ENCODE measurements around the gene ZNF226.
"Not testable (repeated sequence)": the region's sequence is repeated elsewhere in the genome, so short reads cannot be mapped to it uniquely, and the experiment has no call there.

ZNF226 gene

GRCh38 chr19:44202470-44202869 is 37.6 kb downstream of the ZNF226 start:
- no peaks in the 10 kb centered on the region for H3K9me2 ChIP-seq (replicated peaks; ENCODE audit: control insufficient read depth, low read length)
- H3K4me3 ChIP-seq (ENCODE audit: low read length), result no peak overlapping the region
- H3K27ac ChIP-seq (ENCODE audit: low read depth, low read length), result no peak overlapping the region
- TF ChIP-seq EZH2phosphoT487 (IDR thresholded peaks at IDR 0.05; ENCODE audit: borderline replicate concordance, low read length) (no peak), CTCF (IDR thresholded peaks at IDR 0.05; ENCODE audit: low read depth, low read length, poor library complexity, severe bottlenecking) (no peak)
- H3K4me2 ChIP-seq (ENCODE audit: low read length), result no peak overlapping the region
- H3K79me2 ChIP-seq (ENCODE audit: control insufficient read depth, low read length), result no peaks in the 10 kb centered on the region
- H3K36me3 ChIP-seq (ENCODE audit: control insufficient read depth, low read length), result no peaks in the 10 kb centered on the region
- H4K20me1 ChIP-seq (ENCODE audit: control insufficient read depth, insufficient read depth, low read depth, low read length), result no peaks in the 10 kb centered on the region
- no peaks in the 10 kb centered on the region for H3K27me3 ChIP-seq (ENCODE audit: control insufficient read depth, low read length)
- H3K9me3 ChIP-seq (ENCODE audit: control insufficient read depth, insufficient read depth, low read length), result peaks cover 16% of the 10 kb centered on the region; the same call in 1 of the 2 replicates
- peaks cover under 1% of the 10 kb centered on the region for H3K4me1 ChIP-seq (ENCODE audit: control insufficient read depth, low read length)
- H3F3A ChIP-seq (ENCODE audit: control insufficient read depth, insufficient read depth), result no peaks in the 10 kb centered on the region

- TF ChIP-seq EZH2phosphoT487 (IDR thresholded peaks at IDR 0.05; ENCODE audit: borderline replicate concordance, low read length) (no peak), CTCF (IDR thresholded peaks at IDR 0.05; ENCODE audit: low read depth, low read length, poor library complexity, severe bottlenecking) (no peak)
- Histone ChIP-seq H3F3A (ENCODE audit: control insufficient read depth, insufficient read depth) (no peaks in the 10 kb centered on the region), H3K27ac (ENCODE audit: low read depth, low read length) (no peak overlapping the region), H4K20me1 (ENCODE audit: control insufficient read depth, insufficient read depth, low read depth, low read length) (no peaks in the 10 kb centered on the region), H3K9me3 (ENCODE audit: control insufficient read depth, insufficient read depth, low read length) (peaks cover 16% of the 10 kb centered on the region), H3K4me2 (ENCODE audit: low read length) (no peak overlapping the region), H3K36me3 (ENCODE audit: control insufficient read depth, low read length) (no peaks in the 10 kb centered on the region), H3K4me1 (ENCODE audit: control insufficient read depth, low read length) (peaks cover 5% of the 10 kb centered on the region), H3K4me3 (ENCODE audit: low read length) (no peak overlapping the region), H3K79me2 (ENCODE audit: control insufficient read depth, low read length) (no peaks in the 10 kb centered on the region), H3K9me2 (replicated peaks; ENCODE audit: control insufficient read depth, low read length) (no peaks in the 10 kb centered on the region), H3K27me3 (ENCODE audit: control insufficient read depth, low read length) (no peaks in the 10 kb centered on the region)
Observed at GRCh38 chr19:44202974-44203373, 38.1 kb downstream of the ZNF226 start.

GRCh38 chr19:44203877-44204276 is 39.0 kb downstream of the ZNF226 start:
- not testable (repeated sequence) for H3K4me1 ChIP-seq (ENCODE audit: control insufficient read depth, low read length); H3F3A ChIP-seq (ENCODE audit: control insufficient read depth, insufficient read depth); H3K4me2 ChIP-seq (ENCODE audit: low read length); H3K9me2 ChIP-seq (replicated peaks; ENCODE audit: control insufficient read depth, low read length); H3K79me2 ChIP-seq (ENCODE audit: control insufficient read depth, low read length); H3K36me3 ChIP-seq (ENCODE audit: control insufficient read depth, low read length); H3K27me3 ChIP-seq (ENCODE audit: control insufficient read depth, low read length); H4K20me1 ChIP-seq (ENCODE audit: control insufficient read depth, insufficient read depth, low read depth, low read length); H3K4me3 ChIP-seq (ENCODE audit: low read length); H3K27ac ChIP-seq (ENCODE audit: low read depth, low read length)
- peaks cover 24% of the 10 kb centered on the region for H3K9me3 ChIP-seq (ENCODE audit: control insufficient read depth, insufficient read depth, low read length)

GRCh38 chr19:44204772-44205171 is 39.9 kb downstream of the ZNF226 start:
- Histone ChIP-seq H4K20me1 (ENCODE audit: control insufficient read depth, insufficient read depth, low read depth, low read length) (no peaks in the 10 kb centered on the region), H3K4me2 (ENCODE audit: low read length) (no peak overlapping the region), H3F3A (ENCODE audit: control insufficient read depth, insufficient read depth) (no peaks in the 10 kb centered on the region), H3K9me3 (ENCODE audit: control insufficient read depth, insufficient read depth, low read length) (peaks cover 29% of the 10 kb centered on the region), H3K36me3 (ENCODE audit: control insufficient read depth, low read length) (no peaks in the 10 kb centered on the region), H3K27ac (ENCODE audit: low read depth, low read length) (no peak overlapping the region), H3K79me2 (ENCODE audit: control insufficient read depth, low read length) (no peaks in the 10 kb centered on the region), H3K9me2 (replicated peaks; ENCODE audit: control insufficient read depth, low read length) (no peaks in the 10 kb centered on the region), H3K4me1 (ENCODE audit: control insufficient read depth, low read length) (peaks cover 6% of the 10 kb centered on the region), H3K4me3 (ENCODE audit: low read length) (no peak overlapping the region), H3K27me3 (ENCODE audit: control insufficient read depth, low read length) (no peaks in the 10 kb centered on the region)
- TF ChIP-seq CTCF (IDR thresholded peaks at IDR 0.05; ENCODE audit: low read depth, low read length, poor library complexity, severe bottlenecking), result no peak
- no peak for TF ChIP-seq EZH2phosphoT487 (IDR thresholded peaks at IDR 0.05; ENCODE audit: borderline replicate concordance, low read length)

All from DOHH2 (cell line).